ENCODE measurements around the gene HNRNPLL. TPM values are rescaled to one million over a fixed set of nuclear protein-coding genes. Genes with fewer than 3 reads are reported as not detected.

Gene HNRNPLL
- total RNA-seq, 4 donors from 2014 or later: 11.9 to 38.1 (median 20.0) TPM

DNA sequence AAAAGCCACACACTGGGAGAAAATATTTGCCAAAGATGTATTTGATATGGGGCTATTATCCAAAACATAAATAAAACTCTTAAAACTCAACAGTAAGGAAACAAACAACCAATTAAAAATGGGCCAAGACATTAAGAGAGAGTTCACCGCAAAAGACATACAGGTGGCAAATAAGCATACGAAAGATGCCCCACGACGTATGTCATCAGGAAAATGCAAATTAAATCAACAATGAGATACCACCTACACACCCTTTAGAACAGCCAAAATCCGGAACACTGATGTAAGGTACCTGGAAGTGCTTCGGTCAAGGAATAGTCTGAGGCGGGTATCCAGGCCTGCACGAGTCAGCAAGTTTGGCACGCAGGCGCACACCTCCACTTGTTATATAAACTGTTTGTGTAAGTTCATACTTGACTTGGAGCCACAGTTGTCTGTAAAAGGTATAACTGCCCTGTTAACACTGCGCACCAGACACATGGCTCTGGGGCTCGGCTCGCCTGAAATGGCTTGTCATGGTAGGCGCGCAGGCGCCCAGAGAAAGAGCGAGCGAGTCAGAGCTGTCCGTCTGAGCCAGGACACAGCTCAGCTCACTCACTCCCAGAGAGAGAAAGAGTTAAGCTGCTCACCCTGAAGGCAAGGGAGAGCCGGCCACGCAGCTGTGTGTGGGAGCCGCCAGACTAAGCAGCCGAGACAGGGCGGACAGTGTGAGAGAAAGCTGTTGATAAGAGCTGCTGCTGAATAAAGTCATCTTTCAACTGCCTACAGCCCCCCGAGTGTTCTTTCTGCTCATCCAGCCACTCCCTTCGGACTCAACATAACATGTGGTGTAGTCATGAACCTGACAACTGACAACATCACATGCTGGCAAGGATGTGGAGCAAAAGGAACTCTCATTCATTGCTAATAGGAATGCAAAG is 87.3 kb downstream of the HNRNPLL start:
- intact Hi-C loops (cut with DNase I): no loop called here
- H3K36me3 ChIP-seq: no peaks in the 10 kb centered on the region
- peak in 1 of 4 donors; percentile 20 for TF ChIP-seq POLR2A (IDR thresholded peaks at IDR 0.05)
- TF ChIP-seq, protein P1, sequence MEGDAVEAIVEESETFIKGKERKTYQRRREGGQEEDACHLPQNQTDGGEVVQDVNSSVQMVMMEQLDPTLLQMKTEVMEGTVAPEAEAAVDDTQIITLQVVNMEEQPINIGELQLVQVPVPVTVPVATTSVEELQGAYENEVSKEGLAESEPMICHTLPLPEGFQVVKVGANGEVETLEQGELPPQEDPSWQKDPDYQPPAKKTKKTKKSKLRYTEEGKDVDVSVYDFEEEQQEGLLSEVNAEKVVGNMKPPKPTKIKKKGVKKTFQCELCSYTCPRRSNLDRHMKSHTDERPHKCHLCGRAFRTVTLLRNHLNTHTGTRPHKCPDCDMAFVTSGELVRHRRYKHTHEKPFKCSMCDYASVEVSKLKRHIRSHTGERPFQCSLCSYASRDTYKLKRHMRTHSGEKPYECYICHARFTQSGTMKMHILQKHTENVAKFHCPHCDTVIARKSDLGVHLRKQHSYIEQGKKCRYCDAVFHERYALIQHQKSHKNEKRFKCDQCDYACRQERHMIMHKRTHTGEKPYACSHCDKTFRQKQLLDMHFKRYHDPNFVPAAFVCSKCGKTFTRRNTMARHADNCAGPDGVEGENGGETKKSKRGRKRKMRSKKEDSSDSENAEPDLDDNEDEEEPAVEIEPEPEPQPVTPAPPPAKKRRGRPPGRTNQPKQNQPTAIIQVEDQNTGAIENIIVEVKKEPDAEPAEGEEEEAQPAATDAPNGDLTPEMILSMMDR (IDR thresholded peaks at IDR 0.05): no peak
- H3K4me3 ChIP-seq: peak overlapping the region in 3 of 4 donors; percentile 32 to 53 (median 40)
- WGBS, 2 donors: 35 to 40% methylated on average over 25 to 26 of the region's 26 CpGs
- no peaks in the 10 kb centered on the region for H3K9me3 ChIP-seq
- peaks cover 0 to 19% (median 0%) of the 10 kb centered on the region in 3 donors for H3K4me1 ChIP-seq
- H3K27me3 ChIP-seq: no peaks in the 10 kb centered on the region
- no peak for DNase-seq
- H3K27ac ChIP-seq: peak overlapping the region; percentile 85 to 92 (median 89)

DNA sequence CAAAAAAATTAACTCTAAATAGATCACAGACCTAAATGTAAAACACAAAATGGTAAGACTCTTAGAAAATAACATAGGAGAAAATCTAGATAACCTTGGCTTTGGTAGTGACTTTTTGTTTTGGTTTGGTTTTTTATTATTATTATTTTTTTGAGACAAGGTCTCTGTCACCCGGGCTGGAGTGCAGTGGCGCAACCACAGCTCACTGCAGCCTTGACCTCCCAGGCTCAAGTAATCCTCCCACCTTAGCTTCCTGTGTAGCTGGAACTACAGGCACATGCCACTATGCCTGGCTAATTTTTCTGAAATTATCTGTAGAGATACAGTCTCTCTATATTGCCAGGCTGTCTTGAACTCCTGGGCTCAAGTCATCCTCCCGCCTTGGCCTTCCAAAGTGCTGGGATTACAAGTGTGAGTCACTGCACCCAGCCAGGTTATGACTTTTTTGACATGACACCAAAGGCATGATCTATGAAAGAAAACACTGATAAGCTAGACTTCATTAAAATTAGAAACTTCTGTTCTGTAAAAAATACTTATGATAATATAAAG is 88.0 kb downstream of the HNRNPLL start:
- Histone ChIP-seq H3K4me1 (peaks cover 0 to 25% (median 4%) of the 10 kb centered on the region in 3 donors), H3K27me3 (no peaks in the 10 kb centered on the region), H3K27ac (peak overlapping the region; percentile 38 to 92 (median 86)), H3K4me3 (peak overlapping the region in 2 of 4 donors; percentile 32 to 40), H3K36me3 (no peaks in the 10 kb centered on the region), H3K9me3 (no peaks in the 10 kb centered on the region)
- WGBS, 2 donors: 66 to 91% methylated on average over 2 to 3 of the region's 3 CpGs
- no peak for DNase-seq
- intact Hi-C loops (cut with DNase I): no loop called here
- TF ChIP-seq, protein P1 (IDR thresholded peaks at IDR 0.05): no peak
- TF ChIP-seq POLR2A (IDR thresholded peaks at IDR 0.05): no peak

DNA sequence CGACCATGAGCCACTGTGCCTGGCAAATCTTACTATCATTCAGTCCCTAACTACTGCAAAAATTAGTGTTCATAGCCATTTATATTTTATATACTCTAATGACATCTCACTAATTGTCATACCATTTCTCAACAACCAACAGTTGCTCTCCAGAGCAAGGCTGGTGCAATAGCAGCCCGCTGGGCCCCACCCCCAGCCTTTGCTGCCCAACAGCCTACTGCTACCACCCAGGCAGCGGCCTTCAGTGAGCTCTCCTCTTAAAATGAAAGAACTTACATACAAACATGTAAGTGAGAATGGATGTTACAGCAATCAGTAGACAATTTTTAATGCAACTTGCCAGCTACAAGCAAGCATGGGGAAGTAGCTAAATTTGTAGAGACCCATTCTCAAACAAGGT is 90.5 kb downstream of the HNRNPLL start:
- H3K4me1 ChIP-seq: peaks cover 10 to 44% (median 19%) of the 10 kb centered on the region in 3 donors
- H3K27me3 ChIP-seq: no peaks in the 10 kb centered on the region
- no peak for DNase-seq
- no peak overlapping the region for H3K4me3 ChIP-seq
- peak overlapping the region in 3 of 4 donors; percentile 40 to 88 (median 47) for H3K27ac ChIP-seq
- H3K9me3 ChIP-seq: no peaks in the 10 kb centered on the region
- no peaks in the 10 kb centered on the region for H3K36me3 ChIP-seq
- WGBS, 2 donors: 82 to 98% methylated on average over 3 of the region's 3 CpGs
- intact Hi-C loops (cut with DNase I): no loop called here
- TF ChIP-seq, protein P1 (IDR thresholded peaks at IDR 0.05): no peak
- TF ChIP-seq POLR2A (IDR thresholded peaks at IDR 0.05): no peak

Other genes with a start within 250 kb of the HNRNPLL start
- gene ATL2, start 225.7 kb downstream of the HNRNPLL start, total RNA-seq: 100 to 1,000 TPM in 2 of 4 donors, 10 to 100 TPM in 2; 65.2 to 178 (median 91.3) TPM
- gene GALM, start 63.2 kb upstream of the HNRNPLL start, total RNA-seq: 10 to 100 TPM in 1 of 4 donors, 1 to 10 TPM in 3; 2.6 to 10.5 (median 4.8) TPM
- 100 to 1,000 TPM in 2 of 4 donors, 10 to 100 TPM in 2; 57.0 to 127 (median 103) TPM for gene SRSF7, start 148.4 kb upstream of the HNRNPLL start, total RNA-seq
- gene GEMIN6, start 175.3 kb upstream of the HNRNPLL start, total RNA-seq: 1 to 10 TPM; 3.7 to 7.2 (median 4.9) TPM

Data from esophagus squamous epithelium (tissue), 5 donors.